ENCODE data around the gene CREBBP.
"Not testable (repeated sequence)": the region's sequence is repeated elsewhere in the genome, so short reads cannot be mapped to it uniquely, and the experiment has no call there.

DNA sequence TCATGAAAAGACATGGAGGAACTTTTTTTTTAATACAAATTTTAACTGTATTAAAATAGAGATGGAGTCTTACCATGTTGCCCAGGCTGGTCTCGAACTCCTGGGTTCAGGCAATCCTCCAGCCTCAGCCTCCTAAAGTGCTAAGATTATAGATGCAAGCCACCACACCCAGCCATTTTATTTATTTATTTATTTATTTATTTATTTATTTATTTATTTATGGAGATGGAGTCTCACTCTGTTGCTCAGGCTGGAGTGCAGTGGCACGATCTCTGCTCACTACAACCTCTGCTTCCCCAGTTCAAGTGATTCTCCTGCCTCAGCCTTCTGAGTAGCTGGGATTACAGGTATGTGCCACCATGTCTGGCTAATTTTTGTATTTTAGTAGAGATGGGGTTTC is 46.6 kb upstream of the CREBBP start:
- TF ChIP-seq RAD21 (IDR thresholded peaks at IDR 0.05; ENCODE audit: low read length); YY1 (IDR thresholded peaks at IDR 0.05; ENCODE audit: low read depth); POLR2AphosphoS5 (IDR thresholded peaks at IDR 0.05; ENCODE audit: low read depth, low read length); SMC3 (IDR thresholded peaks at IDR 0.05; ENCODE audit: low read depth, low read length); NRF1 (IDR thresholded peaks at IDR 0.05; ENCODE audit: low read depth, low read length); GABPA (IDR thresholded peaks at IDR 0.05; ENCODE audit: low read depth); GATA2 (CRISPR knock-in tag; IDR thresholded peaks at IDR 0.05); EZH2phosphoT487 (IDR thresholded peaks at IDR 0.05; ENCODE audit: borderline replicate concordance, low read depth): not testable (repeated sequence)
- TF ChIP-seq, protein P1, sequence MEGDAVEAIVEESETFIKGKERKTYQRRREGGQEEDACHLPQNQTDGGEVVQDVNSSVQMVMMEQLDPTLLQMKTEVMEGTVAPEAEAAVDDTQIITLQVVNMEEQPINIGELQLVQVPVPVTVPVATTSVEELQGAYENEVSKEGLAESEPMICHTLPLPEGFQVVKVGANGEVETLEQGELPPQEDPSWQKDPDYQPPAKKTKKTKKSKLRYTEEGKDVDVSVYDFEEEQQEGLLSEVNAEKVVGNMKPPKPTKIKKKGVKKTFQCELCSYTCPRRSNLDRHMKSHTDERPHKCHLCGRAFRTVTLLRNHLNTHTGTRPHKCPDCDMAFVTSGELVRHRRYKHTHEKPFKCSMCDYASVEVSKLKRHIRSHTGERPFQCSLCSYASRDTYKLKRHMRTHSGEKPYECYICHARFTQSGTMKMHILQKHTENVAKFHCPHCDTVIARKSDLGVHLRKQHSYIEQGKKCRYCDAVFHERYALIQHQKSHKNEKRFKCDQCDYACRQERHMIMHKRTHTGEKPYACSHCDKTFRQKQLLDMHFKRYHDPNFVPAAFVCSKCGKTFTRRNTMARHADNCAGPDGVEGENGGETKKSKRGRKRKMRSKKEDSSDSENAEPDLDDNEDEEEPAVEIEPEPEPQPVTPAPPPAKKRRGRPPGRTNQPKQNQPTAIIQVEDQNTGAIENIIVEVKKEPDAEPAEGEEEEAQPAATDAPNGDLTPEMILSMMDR (IDR thresholded peaks at IDR 0.05) = not testable (repeated sequence)
- TF ChIP-seq, protein P2, sequence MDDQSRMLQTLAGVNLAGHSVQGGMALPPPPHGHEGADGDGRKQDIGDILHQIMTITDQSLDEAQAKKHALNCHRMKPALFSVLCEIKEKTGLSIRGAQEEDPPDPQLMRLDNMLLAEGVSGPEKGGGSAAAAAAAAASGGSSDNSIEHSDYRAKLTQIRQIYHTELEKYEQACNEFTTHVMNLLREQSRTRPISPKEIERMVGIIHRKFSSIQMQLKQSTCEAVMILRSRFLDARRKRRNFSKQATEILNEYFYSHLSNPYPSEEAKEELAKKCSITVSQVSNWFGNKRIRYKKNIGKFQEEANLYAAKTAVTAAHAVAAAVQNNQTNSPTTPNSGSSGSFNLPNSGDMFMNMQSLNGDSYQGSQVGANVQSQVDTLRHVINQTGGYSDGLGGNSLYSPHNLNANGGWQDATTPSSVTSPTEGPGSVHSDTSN (IDR thresholded peaks at IDR 0.05) = not testable (repeated sequence)
- TF ChIP-seq, protein P3, sequence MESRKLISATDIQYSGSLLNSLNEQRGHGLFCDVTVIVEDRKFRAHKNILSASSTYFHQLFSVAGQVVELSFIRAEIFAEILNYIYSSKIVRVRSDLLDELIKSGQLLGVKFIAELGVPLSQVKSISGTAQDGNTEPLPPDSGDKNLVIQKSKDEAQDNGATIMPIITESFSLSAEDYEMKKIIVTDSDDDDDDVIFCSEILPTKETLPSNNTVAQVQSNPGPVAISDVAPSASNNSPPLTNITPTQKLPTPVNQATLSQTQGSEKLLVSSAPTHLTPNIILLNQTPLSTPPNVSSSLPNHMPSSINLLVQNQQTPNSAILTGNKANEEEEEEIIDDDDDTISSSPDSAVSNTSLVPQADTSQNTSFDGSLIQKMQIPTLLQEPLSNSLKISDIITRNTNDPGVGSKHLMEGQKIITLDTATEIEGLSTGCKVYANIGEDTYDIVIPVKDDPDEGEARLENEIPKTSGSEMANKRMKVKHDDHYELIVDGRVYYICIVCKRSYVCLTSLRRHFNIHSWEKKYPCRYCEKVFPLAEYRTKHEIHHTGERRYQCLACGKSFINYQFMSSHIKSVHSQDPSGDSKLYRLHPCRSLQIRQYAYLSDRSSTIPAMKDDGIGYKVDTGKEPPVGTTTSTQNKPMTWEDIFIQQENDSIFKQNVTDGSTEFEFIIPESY (IDR thresholded peaks at IDR 0.05; ENCODE audit: borderline replicate concordance, low read depth) = not testable (repeated sequence)
- TF ChIP-seq, protein P4, sequence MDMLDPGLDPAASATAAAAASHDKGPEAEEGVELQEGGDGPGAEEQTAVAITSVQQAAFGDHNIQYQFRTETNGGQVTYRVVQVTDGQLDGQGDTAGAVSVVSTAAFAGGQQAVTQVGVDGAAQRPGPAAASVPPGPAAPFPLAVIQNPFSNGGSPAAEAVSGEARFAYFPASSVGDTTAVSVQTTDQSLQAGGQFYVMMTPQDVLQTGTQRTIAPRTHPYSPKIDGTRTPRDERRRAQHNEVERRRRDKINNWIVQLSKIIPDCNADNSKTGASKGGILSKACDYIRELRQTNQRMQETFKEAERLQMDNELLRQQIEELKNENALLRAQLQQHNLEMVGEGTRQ (IDR thresholded peaks at IDR 0.05; ENCODE audit: borderline replicate concordance, low read depth, low read length) = not testable (repeated sequence)
- TF ChIP-seq, protein P5, sequence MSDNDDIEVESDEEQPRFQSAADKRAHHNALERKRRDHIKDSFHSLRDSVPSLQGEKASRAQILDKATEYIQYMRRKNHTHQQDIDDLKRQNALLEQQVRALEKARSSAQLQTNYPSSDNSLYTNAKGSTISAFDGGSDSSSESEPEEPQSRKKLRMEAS (IDR thresholded peaks at IDR 0.05; ENCODE audit: low read depth) = not testable (repeated sequence)
